ENCODE data around the gene ZBTB48. TPM values are rescaled to one million over a fixed set of nuclear protein-coding genes. Genes with fewer than 3 reads are reported as not detected.

The ZBTB48 gene
- total RNA-seq, 1 donor from 2014 or later = 16.3 TPM

GRCh38 chr1:6613361-6614018 is 33.7 kb downstream of the ZBTB48 start, which contains the start of gene PHF13:
TSS of gene PHF13 (plus strand) at chr1:6613731. CDS start at chr1:6614067, 336 bp downstream.
- DNase-seq = peak; percentile 99

- DNase-seq = peak; percentile 74
These were observed 34.5 kb downstream of the ZBTB48 start for GRCh38 chr1:6614019-6614928.

- DNase-seq = no peak
These were observed 35.4 kb downstream of the ZBTB48 start for GRCh38 chr1:6614929-6615785.

GRCh38 chr1:6619045-6619444 is 39.3 kb downstream of the ZBTB48 start:
- DNase-seq = no peak

GRCh38 chr1:6621429-6622391 is 41.9 kb downstream of the ZBTB48 start:
- DNase-seq = no peak

GRCh38 chr1:6622396-6623152 is 42.8 kb downstream of the ZBTB48 start:
- no peak for DNase-seq

GRCh38 chr1:6623269-6623965 is 43.6 kb downstream of the ZBTB48 start:
- no peak for DNase-seq

GRCh38 chr1:6624710-6625583 is 45.2 kb downstream of the ZBTB48 start, which contains the start of gene THAP3:
TSS of gene THAP3 (plus strand) at chr1:6624868. CDS start at chr1:6625219, 351 bp downstream.
- DNase-seq = peak; percentile 92

- DNase-seq = peak; percentile 38
These were observed 45.9 kb downstream of the ZBTB48 start for GRCh38 chr1:6625584-6626149.

GRCh38 chr1:6627031-6627430 is 47.2 kb downstream of the ZBTB48 start:
- DNase-seq = no peak

- DNase-seq = peak; percentile 82
These were observed 48.2 kb downstream of the ZBTB48 start for GRCh38 chr1:6627841-6628545.

GRCh38 chr1:6628971-6629479 is 49.2 kb downstream of the ZBTB48 start:
- DNase-seq = no peak

- DNase-seq = no peak
These were observed 50.2 kb downstream of the ZBTB48 start for GRCh38 chr1:6630027-6630426.

GRCh38 chr1:6631058-6631457 is 51.3 kb downstream of the ZBTB48 start:
- no peak for DNase-seq

- DNase-seq = no peak
These were observed 53.1 kb downstream of the ZBTB48 start for GRCh38 chr1:6632588-6633514.

Data from tongue (tissue), 2 donors.